K562 (cell line): ENCODE measurements around the gene NPHP1. TPM values are rescaled to one million over a fixed set of nuclear protein-coding genes. Genes with fewer than 3 reads are reported as not detected.

Experiments
- ATAC-seq: fragments of 200-7000 bp; cut with Tn5 transposase; 3 replicates; pipeline ENCODE4 v1.9.1; 2020; ENCODE audit warnings: moderate library complexity
- BruUV-seq: library from RNA; stranded (reverse); fragments of 400-500 nt; replicated peaks from 2 replicates; lab custom pipeline; 2021; lab: Mats Ljungman, UMichigan
- CTCF ChIA-PET: fragments of 300-600 bp; formaldehyde crosslinking; extraction: SDS; loops from one replicate; lab custom pipeline; 2021; ENCODE audit warnings: low intra/inter-chr PET ratio; lab: Yijun Ruan, JAX
- POLR2A ChIA-PET: fragments of 300-600, 350-650 bp; sonication (Branson Sonifier 250); formaldehyde crosslinking; extraction: SDS; loops from one replicate; lab custom pipeline; 2021; ENCODE audit warnings: antibody characterized with exemption, inconsistent platforms; lab: Yijun Ruan, JAX
- DNase-seq, 4 experiments: peaks; one replicate each; pipeline versions ENCODE4 v3.0.0 to v3.0.0-alpha.2; 2011 to 2018; ENCODE audit warnings: low spot score in 3 of 4, mixed read lengths in 3 of 4; ENCODE audit errors: extremely low read depth in 1 of 4
- FAIRE-seq: peaks from 2 replicates; lab custom pipeline; 2011; peaks lifted over from hg19 to GRCh38; lab: Jason Lieb, UNC
- H2AFZ ChIP-seq: 2 replicates; pipeline ENCODE4 v1.6.0; 2011; ENCODE audit warnings: low read depth, low read length, control low read depth, inconsistent platforms
- H3K27ac ChIP-seq: fragments of 200-600 bp; 3 replicates; pipeline ENCODE4 v1.8.0; 2011; ENCODE audit warnings: low read depth, mild to moderate bottlenecking, control low read depth, inconsistent platforms, low read length, moderate library complexity, mixed read lengths; ENCODE audit errors: extremely low read depth
- H3K27me3 ChIP-seq, 2 experiments: fragments of 300-600 bp in 1 of 2; 2 replicates in 1 of 2; 3 replicates in 1 of 2; pipeline versions ENCODE4 v1.6.0 to v1.8.0; 2011; ENCODE audit warnings: inconsistent platforms in 2 of 2, low read length in 2 of 2, mild to moderate bottlenecking in 1 of 2, mixed read lengths in 1 of 2, moderate library complexity in 1 of 2; ENCODE audit not compliant: control insufficient read depth in 2 of 2, insufficient read depth in 2 of 2
- H3K36me3 ChIP-seq: fragments of 300-600 bp; 3 replicates; pipeline ENCODE4 v1.8.0; 2011; ENCODE audit warnings: mild to moderate bottlenecking, low read length, inconsistent platforms; ENCODE audit not compliant: control insufficient read depth, insufficient read depth
- H3K4me1 ChIP-seq, 2 experiments: fragments of 200-600 bp in 1 of 2; replicated peaks in 1 of 2; 2 replicates in 1 of 2; 3 replicates in 1 of 2; pipeline versions ENCODE4 v1.5.1 to v1.8.0; 2011; ENCODE audit warnings: inconsistent platforms in 2 of 2, low read length in 2 of 2, mild to moderate bottlenecking in 1 of 2, mixed read lengths in 1 of 2, moderate library complexity in 1 of 2; ENCODE audit not compliant: control insufficient read depth in 2 of 2, insufficient read depth in 2 of 2
- H3K4me2 ChIP-seq: 2 replicates; pipeline ENCODE4 v1.6.1; 2011; ENCODE audit warnings: low read length, control low read depth, inconsistent platforms, mixed read lengths; ENCODE audit not compliant: insufficient read depth
- H3K4me3 ChIP-seq: fragments of 200-600 bp; sonication (generic), shearing (Covaris generic); 2 replicates; pipeline ENCODE4 v1.5.1; 2016; ENCODE audit warnings: control low read depth, inconsistent platforms
- H3K79me2 ChIP-seq: fragments of 200-600 bp; 3 replicates; pipeline ENCODE4 v1.8.0; 2011; ENCODE audit warnings: low read length, inconsistent platforms; ENCODE audit not compliant: control insufficient read depth, insufficient read depth
- H3K9ac ChIP-seq, 2 experiments: 2 replicates each; pipeline versions ENCODE4 v1.6.0 to v1.6.1; 2011; ENCODE audit warnings: low read depth in 2 of 2, low read length in 2 of 2, control low read depth in 1 of 2, inconsistent platforms in 1 of 2, mild to moderate bottlenecking in 1 of 2, mixed read lengths in 1 of 2; ENCODE audit not compliant: insufficient read depth in 1 of 2
- H3K9me1 ChIP-seq: one replicate; pipeline ENCODE4 v1.6.0; 2011; ENCODE audit warnings: inconsistent platforms, mild to moderate bottlenecking, low read length, moderate library complexity; ENCODE audit not compliant: control insufficient read depth, insufficient read depth
- H3K9me3 ChIP-seq: replicated peaks from 2 replicates; pipeline ENCODE4 v1.5.1; 2011; ENCODE audit warnings: low read depth, low read length, inconsistent platforms; ENCODE audit not compliant: control insufficient read depth, insufficient read depth
- H4K20me1 ChIP-seq: replicated peaks from 2 replicates; pipeline ENCODE4 v1.6.1; 2011; ENCODE audit warnings: low read length, inconsistent platforms, mixed read lengths; ENCODE audit not compliant: control insufficient read depth, insufficient read depth
- BRD9 ChIP-seq: fragments of 450-650 bp; IDR thresholded peaks from 2 replicates; pipeline ENCODE4 v1.6.1; 2018; ENCODE audit warnings: low read depth; ENCODE audit not compliant: partially characterized antibody
- CC2D1A ChIP-seq: fragments of 450-650 bp; IDR thresholded peaks from 2 replicates; pipeline ENCODE4 v1.6.1; 2017; ENCODE audit warnings: mild to moderate bottlenecking
- CCNT2 ChIP-seq: IDR thresholded peaks from 2 replicates; pipeline ENCODE4 v1.6.1; 2011; ENCODE audit warnings: borderline replicate concordance, low read depth, mild to moderate bottlenecking, moderate library complexity, mixed read lengths, low read length; ENCODE audit not compliant: insufficient read length; ENCODE audit errors: extremely low read depth
- CTBP1 ChIP-seq: fragments of 450-650 bp; IDR thresholded peaks from 2 replicates; pipeline ENCODE4 v1.6.1; 2016; ENCODE audit warnings: borderline replicate concordance
- L3MBTL2 ChIP-seq: fragments of 450-650 bp; IDR thresholded peaks from 2 replicates; pipeline ENCODE4 v1.6.1; 2016; ENCODE audit warnings: mild to moderate bottlenecking, moderate library complexity
- NR3C1 ChIP-seq: sonication (generic); formaldehyde crosslinking; IDR thresholded peaks from 2 replicates; pipeline ENCODE4 v1.8.1; 2022; ENCODE audit warnings: missing genetic modification reagents
- RFX5 ChIP-seq: IDR thresholded peaks from 2 replicates; pipeline ENCODE4 v1.6.1; 2011; ENCODE audit warnings: low read depth, mild to moderate bottlenecking, improper control_type of control experiment, low read length
- ZBTB2 ChIP-seq: fragments of 450-650 bp; IDR thresholded peaks from 2 replicates; pipeline ENCODE4 v1.6.1; 2016; ENCODE audit warnings: antibody characterized with exemption
- ZNF134 ChIP-seq: fragments of 250-450 bp; sonication (Bioruptor Pico); conservative IDR thresholded peaks from 2 replicates; pipeline ENCODE4 v1.4.0; 2020
- ZNF830 ChIP-seq: fragments of 250-450 bp; sonication (Bioruptor Pico); IDR thresholded peaks from 2 replicates; pipeline ENCODE4 v1.5.0; 2021; ENCODE audit warnings: mild to moderate bottlenecking
- WGBS: fragments of 100-300 bp; shearing (Covaris generic); methylation state at CpG from one replicate; pipeline ENCODE4 v1.1.6; 2016; ENCODE audit warnings: low coverage, mixed read lengths; ENCODE audit not compliant: insufficient coverage; ENCODE audit errors: missing lambda C conversion rate; 5-methylcytosine and 5-hydroxymethylcytosine counted together
- in situ Hi-C: fragments of 300-500 bp; cut with MboI; formaldehyde crosslinking; loops from 4 replicates; pipeline ENCODE4 v1.15.0; 2018; ENCODE audit warnings: inconsistent platforms, mixed read lengths
- intact Hi-C: fragments of 100-400 bp; cut with micrococcal nuclease; formaldehyde crosslinking; loops from 2 replicates; pipeline ENCODE4 v1.14.2; 2022
- polyA plus RNA-seq, 8 experiments: library from polyadenylated mRNA; depleted of rRNA in 4 of 8; stranded (reverse) in 5 of 8; unstranded in 3 of 8; fragments of >200 nt; fragmentation: Nextera tagmentation in 2 of 8; fragmentation: Illumina TruSeq in 1 of 8; extraction: Ambion mirVana in 2 of 8; extraction: Trizol in 1 of 8; gene quantifications; 2 replicates each; pipeline versions ENCODE4 v1.2.1 to v1.2.3, GENCODE V29; 2011 to 2014; ENCODE audit warnings: inconsistent platforms in 1 of 8, missing spikeins in 1 of 8
- total RNA-seq, 7 experiments: library from RNA; depleted of rRNA in 6 of 7; stranded (reverse); fragments of >200 nt in 6 of 7; fragmentation: Illumina TruSeq in 2 of 7; extraction: Trizol in 2 of 7; gene quantifications; 2 replicates each; pipeline versions ENCODE4 v1.2.1 to v1.2.3, GENCODE V29; 2011 to 2021; ENCODE audit warnings: low replicate concordance in 1 of 7

NPHP1 gene
- total and polyA plus RNA-seq, 9 of the 15 experiments (the other 6 are each of a cell fraction or from before 2014, with no cell fraction given) = 0.11 to 0.32 (median 0.20) TPM; not detected in 5

- no peaks in the 10 kb centered on the region for H3K36me3 ChIP-seq
- DNase-seq = no peak
- no peak within 1 kb of the TSS for H3K4me3 ChIP-seq
- no peaks in the 10 kb centered on the region for H3K79me2 ChIP-seq
- no peak for ATAC-seq
- in situ Hi-C loops = no loop called here
- POLR2A ChIA-PET = interaction anchor here (0.7 kb wide), 1 partner anchor 9 kb away, joined by 4 read pairs; no protein-coding TSS in a partner anchor
- peaks cover 4% of the 10 kb centered on the region for H3K9me1 ChIP-seq
- no peak for FAIRE-seq
- WGBS = 14% methylated on average over 18 of the region's 62 CpGs
- TF ChIP-seq CTBP1 = no peak
- no peak for TF ChIP-seq CCNT2
- TF ChIP-seq L3MBTL2 = no peak
- TF ChIP-seq BRD9 = no peak
- no peak for TF ChIP-seq ZNF830
- no peak for TF ChIP-seq NR3C1 (CRISPR knock-in tag)
- TF ChIP-seq ZBTB2 = no peak
- TF ChIP-seq CC2D1A = no peak
- TF ChIP-seq ZNF134 (CRISPR knock-in tag) = no peak
- no peak for TF ChIP-seq RFX5
- TF ChIP-seq, all 486 proteins: peak for 0
- H3K4me1 ChIP-seq = peaks cover 0 to 7% of the 10 kb centered on the region in 2 experiments; a peak in 2 of 5 replicates
- no peak within 1 kb of the TSS for H3K9ac ChIP-seq
- H3K27ac ChIP-seq = no peak within 1 kb of the TSS
- intact Hi-C loops = no loop called here
- no peak within 1 kb of the TSS for H2AFZ ChIP-seq
- no TSS peak for BruUV-seq
- H4K20me1 ChIP-seq = no peaks in the 10 kb centered on the region; the same call in 1 of the 2 replicates
- no peak within 1 kb of the TSS for H3K4me2 ChIP-seq
- CTCF ChIA-PET = no interaction called here
- H3K27me3 ChIP-seq = peaks cover 11 to 36% of the 10 kb centered on the region in 2 experiments; a peak in 4 of 5 replicates
- H3K9me3 ChIP-seq = no peaks in the 10 kb centered on the region
These were observed 89.4 kb downstream of the NPHP1 start, which contains the start of gene MALL for GRCh38 chr2:110115291-110116032. Gene MALL, minus strand, starts transcription at chr2:110115822. Its CDS starts 30 bp downstream, at chr2:110115792.
